ENCODE results near the gene PRDM11.
"Not testable (repeated sequence)": the region's sequence is repeated elsewhere in the genome, so short reads cannot be mapped to it uniquely, and the experiment has no call there.

The PRDM11 gene

DNA sequence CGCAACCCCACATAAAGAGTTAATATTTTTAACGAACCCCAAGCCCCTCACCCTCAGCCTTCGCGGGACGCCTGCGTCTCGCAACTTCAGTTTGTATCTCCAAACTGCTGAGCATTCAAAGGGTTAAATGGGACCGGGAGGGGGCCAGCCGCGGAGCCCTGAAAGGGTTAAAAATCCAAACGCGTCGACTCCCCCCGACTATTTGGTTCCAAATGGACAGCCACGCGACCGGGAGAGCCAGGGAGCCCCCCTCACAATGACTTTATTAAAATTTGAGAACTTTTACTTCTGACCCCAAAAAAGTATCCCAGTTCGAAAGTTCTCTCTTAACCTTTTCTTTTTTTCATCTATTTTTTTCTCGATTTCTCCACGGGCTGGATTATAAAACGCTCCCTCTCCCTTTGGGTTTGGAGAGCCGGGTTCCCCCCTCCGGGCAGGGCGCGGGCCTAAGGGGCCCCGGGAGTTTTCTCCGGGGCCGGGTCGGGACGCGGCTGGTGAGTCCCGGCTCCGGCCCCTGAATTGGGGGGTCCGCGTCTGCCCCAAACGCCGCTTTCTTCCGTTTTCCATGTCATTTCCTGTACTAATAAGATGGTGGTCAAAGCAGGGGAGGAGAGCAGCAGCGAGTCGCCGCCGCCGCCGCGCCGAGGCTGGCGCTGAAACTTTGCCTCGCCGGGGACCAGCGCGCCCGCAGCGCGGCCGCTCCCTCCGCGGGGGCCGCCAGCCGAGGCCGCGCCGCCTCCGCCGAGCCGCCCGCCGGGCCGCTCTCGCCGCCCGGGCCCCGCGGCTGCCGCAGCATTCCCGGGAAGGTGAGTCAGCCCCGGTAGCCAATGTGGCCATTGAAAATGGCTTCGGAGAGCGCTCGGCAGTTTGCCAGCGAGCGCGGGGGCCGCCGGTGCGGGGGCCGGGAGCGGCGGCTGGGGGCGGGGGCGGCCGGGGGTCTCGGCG, at the start of gene PRDM11:
PRDM11 (plus strand) TSS at position 568 of the 945 bp plus-strand sequence. CDS start 35,128 bp downstream, outside the sequence.
- peak; percentile 15 for DNase-seq

DNA sequence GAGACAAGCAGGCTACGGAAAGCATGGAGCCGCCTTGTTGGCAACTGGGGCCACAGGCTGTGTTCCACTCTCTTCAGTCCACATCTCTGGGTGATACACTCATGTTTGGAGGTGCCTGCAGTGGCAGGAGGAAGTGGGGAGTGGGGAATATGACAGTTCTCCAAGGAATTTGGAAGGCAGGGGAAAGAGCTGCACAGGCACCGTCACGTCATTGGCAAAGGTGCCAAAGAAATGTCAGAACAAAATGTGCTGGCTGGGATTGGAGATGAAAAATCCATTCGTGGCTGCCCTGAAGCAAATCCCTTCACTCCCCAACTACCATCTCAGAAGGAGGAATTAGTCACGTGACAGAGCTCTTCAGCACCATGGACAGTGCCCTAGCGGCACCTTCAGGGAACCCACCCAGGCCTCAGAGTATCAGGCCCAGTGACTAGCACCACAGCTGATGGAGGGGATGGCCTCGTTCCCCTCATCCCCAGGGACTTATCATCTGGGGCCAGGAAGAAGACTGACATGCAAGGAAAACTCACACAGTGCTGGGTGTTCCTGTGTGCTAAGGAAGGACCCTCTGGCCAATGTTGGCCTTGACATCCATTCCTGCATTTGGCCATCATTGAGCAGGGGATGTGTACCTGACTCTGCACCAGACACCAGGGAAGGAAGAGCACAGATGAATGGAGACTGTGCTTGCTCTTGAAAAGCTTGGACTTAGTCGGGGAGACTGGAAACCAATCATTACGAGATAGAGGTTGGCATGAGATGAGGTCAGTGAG, 48.5 kb upstream of the PRDM11 start:
- no peak for DNase-seq

GRCh38 chr11:45098929-45099328, 47.5 kb upstream of the PRDM11 start:
- no peak for DNase-seq

DNA sequence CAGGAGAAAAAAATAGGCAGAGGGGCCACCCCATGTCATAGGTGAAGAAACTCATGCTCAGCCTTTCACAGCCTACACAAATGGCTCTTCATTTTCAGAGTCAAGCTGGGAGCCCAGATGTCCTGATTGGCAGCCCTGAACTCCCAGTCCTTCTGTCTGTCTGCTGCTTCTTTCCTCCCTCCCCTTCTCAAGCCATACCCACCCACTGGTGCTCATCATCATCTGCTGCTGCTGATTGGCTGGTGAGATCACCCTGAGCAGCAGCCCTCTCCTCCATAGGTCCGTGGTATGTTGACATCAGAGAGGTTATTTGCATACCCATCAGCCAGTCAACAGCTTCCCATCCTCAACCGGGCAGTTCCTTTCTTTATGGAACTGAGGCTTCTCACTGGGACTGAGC, 46.1 kb upstream of the PRDM11 start:
- DNase-seq: no peak

GRCh38 chr11:45102361-45102809, 44.1 kb upstream of the PRDM11 start:
- no peak for DNase-seq

DNA sequence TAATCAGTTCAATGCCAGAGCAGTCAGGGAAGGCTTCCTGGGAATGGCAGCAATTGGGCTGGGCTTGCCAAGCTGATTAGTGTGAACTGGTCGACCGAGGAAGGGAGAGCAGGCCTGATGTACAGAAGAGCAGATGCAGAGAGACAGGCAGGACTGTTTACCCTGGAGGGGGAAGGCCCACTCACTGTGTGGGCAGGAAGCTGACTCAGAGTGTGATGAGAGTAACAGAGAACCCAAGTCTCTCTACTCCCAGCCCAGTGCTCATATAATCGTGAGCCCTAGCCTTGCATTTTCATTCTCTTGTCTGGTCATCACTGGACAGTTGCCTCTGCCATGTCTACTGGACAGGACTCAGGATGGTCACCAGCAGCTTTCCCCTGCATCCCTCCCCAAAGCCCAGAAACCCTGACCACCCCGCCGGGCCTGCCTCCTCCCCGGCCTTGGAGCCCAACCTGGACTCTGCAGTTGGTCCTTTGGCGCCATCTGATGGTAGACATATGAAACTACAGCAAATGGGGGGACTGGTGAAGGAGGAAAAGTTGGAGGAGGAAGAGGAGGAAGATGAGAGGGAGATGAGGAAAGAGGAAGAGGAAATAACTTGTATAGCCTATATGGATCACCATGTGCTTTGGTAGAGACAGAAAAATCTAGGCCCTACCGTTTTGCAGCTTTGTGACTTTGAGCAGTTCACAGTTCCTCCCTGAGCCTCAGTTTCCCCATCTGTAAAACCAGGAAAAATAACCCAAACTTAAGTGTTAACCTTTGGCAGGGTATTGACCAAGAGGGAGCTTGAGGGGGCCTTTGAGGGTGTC, 43.4 kb upstream of the PRDM11 start:
- DNase-seq: peak; percentile 48

- DNase-seq: no peak
These were observed 42.2 kb upstream of the PRDM11 start for GRCh38 chr11:45104006-45104789.

GRCh38 chr11:45104790-45105084, 41.7 kb upstream of the PRDM11 start:
- DNase-seq: no peak

DNA sequence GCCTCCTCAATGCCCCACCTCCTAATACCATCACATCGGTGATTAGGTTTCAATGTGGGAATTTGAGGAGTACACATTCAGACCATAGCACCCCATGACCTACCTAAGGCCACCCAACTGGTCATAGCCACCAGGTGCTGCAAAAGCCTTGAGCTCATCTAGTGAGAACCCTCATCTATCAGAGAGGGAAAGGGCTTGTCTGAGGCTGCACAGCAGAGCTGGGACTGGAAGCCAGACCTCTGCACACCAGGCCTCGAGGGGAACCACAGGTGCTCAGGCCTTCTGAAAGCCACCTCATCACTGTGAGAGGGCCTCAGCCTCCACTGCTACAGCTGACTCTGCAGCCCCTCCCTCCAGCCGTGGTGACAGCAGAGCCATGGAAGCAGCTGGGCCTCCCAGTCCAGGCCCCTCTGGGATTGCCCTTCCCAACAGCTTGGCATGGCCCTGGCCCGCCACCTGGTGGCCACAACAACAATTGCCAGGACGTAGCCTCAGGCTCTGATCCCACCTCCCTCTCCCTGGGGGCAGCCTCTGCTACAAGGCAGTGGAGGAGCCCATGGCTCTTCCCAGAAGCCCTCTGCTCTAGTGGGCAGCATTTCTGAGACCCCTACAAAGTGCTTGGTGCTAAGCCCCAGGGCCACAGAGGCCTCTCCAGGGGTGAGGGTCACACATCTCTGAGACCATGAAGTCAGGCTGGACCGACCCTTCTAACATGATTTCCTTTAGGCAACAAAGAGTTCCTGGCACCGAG, 41.0 kb upstream of the PRDM11 start:
- DNase-seq: peak; percentile 48

DNA sequence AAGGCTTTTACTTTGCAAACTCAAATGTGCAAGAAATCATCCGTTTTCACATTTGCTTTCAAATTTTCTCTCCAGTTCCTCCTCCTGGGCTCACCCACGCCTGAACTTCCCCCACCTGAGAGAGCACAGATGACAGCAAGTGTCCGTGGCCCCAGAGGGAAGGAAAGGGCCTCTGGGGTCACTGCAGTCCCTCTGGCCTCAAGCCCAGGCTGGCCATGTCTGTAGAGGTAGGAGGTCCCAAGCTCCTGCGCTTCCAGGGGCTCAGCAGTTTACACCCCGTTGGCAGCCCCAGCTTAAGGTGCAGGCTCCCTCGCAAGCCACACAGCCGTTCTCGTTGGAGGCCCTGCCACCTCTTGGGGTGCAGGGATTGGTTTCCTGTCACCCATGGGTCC, 40.5 kb upstream of the PRDM11 start:
- no peak for DNase-seq

DNA sequence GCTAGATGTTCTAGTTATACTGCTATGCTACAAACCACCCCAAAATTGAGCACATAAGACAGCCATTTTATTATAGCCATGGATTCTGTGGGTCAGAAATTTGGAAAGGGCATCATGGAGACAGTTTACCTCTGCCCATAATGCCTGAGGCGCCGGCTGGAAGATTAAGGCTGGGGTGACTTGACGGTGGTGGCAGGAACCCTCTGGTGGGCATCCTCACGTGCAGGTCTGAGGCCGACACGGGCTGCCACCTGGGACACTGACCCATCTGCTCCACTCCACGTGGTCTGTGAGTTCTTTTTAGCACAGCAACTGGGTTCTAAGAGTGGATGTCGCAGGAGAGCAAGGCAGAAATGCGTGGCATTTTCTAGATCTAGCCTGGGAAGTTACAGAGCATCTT, 40.0 kb upstream of the PRDM11 start:
- DNase-seq: no peak

DNA sequence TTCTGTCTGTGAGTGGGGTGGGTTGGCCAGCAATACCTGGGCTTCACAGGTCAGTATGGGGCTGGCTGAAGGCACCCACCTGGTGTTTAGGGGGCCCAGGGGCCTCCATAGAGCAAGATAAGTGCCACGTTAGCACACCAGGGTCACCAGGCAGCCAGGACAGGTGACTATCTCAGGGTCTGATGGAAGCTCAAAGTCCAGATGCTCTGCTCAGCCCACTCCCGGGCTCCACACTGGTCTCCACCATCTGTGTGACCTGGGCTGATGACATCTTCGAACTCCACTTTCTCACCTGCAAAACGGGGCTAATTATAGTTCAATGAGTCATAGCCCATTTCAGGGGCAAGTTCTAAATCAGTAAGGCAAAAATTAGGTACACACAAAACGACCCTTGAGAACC, 39.4 kb upstream of the PRDM11 start:
- DNase-seq: no peak

- DNase-seq: no peak
These were observed 38.1 kb upstream of the PRDM11 start for GRCh38 chr11:45108070-45109064.

GRCh38 chr11:45109400-45109799, 37.0 kb upstream of the PRDM11 start:
- no peak for DNase-seq

DNA sequence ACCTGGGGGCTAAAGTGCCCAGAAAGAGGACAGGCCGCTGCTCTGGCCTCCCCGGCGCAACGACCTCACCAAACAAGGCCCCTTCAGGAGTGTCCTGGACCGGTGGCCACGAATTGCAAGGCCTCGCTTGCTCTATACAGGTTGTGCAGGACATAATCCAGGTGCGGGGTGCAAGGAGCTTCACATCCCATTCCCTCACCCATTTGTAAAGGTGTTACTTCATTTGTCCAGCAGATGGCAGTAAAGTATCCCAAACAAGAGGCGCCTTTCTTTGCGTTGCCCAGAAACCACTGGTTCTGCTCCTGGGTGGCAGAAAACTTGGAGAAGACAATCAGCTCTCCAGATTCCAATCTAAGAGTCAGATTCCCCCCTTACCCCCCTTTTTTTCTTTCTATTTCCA, 35.9 kb upstream of the PRDM11 start:
- no peak for DNase-seq

- DNase-seq: no peak
These were observed 32.6 kb upstream of the PRDM11 start for GRCh38 chr11:45113807-45114206.

GRCh38 chr11:45127836-45128235, 18.6 kb upstream of the PRDM11 start:
- DNase-seq: not testable (repeated sequence)

- no peak for DNase-seq
These were observed 12.6 kb upstream of the PRDM11 start for GRCh38 chr11:45133878-45134277.

DNA sequence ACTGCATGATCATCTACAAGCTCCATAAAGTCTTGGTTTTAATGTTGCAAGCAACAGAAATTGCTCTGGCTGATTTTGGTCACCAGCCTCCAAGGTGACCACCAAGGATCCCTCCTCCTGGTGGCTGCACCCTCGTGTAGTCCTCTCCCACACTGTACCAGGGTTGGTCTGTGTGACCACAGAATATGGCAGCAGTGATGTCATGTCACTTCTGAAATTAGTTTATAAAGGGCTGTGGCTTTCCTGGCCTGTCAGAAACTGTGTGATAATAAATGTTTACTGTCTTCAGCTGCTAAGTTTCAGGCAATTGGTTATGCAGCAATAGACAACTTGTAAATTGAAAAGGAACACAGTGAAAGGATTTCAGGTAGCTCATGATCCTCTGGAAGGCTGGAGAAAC, 5.3 kb upstream of the PRDM11 start:
- no peak for DNase-seq

- no peak for DNase-seq
These were observed 4.8 kb upstream of the PRDM11 start for GRCh38 chr11:45141631-45142030.
